Adrenal gland (tissue), 12 donors: ENCODE data around the gene FAM114A1. TPM values are rescaled to one million over a fixed set of nuclear protein-coding genes. Genes with fewer than 3 reads are reported as not detected.

Experiments
- DNase-seq, 7 donors: peaks; one replicate each; pipeline ENCODE4 v3.0.0-alpha.2; 2019 to 2020
- H3K27ac ChIP-seq, 5 donors: fragments of 200-600 bp; sonication (generic) in 4 of 5; 1 replicate in 3 of 5; 2 replicates in 2 of 5; pipeline versions ENCODE4 v1.5.1 to v1.8.0; 2016 to 2020; ENCODE audit warnings: mild to moderate bottlenecking in 1 of 5
- H3K27me3 ChIP-seq: fragments of 200-600 bp; 2 replicates; pipeline ENCODE4 v1.8.0; 2021
- H3K36me3 ChIP-seq, 2 donors: fragments of 200-600 bp; replicated peaks in 1 of 2; 1 replicate in 1 of 2; 2 replicates in 1 of 2; pipeline versions ENCODE4 v1.5.1 to v1.8.0; 2018 to 2022
- H3K4me1 ChIP-seq, 2 donors: fragments of 200-600 bp; replicated peaks in 1 of 2; 1 replicate in 1 of 2; 2 replicates in 1 of 2; pipeline versions ENCODE4 v1.5.1 to v1.8.0; 2018 to 2021
- H3K4me3 ChIP-seq, 4 donors: fragments of 200-600 bp; sonication (generic) in 3 of 4; one replicate each; pipeline ENCODE4 v1.5.1; 2016 to 2018
- H3K9me3 ChIP-seq, 3 donors: fragments of 200-600 bp; sonication (generic) in 1 of 3; replicated peaks in 1 of 3; 1 replicate in 2 of 3; 2 replicates in 1 of 3; pipeline versions ENCODE4 v1.5.1 to v1.8.0; 2016 to 2021
- CTCF ChIP-seq, 6 experiments: fragments of 450-650 bp in 4 of 6; fragments of 200-600 bp in 2 of 6; sonication (generic) in 1 of 6; IDR thresholded peaks; 1 replicate in 5 of 6; 2 replicates in 1 of 6; pipeline versions ENCODE4 v1.5.1 to v1.8.0; 2016 to 2021; ENCODE audit warnings: antibody characterized with exemption in 6 of 6, mild to moderate bottlenecking in 2 of 6, moderate library complexity in 1 of 6
- POLR2A ChIP-seq, 2 donors: fragments of 450-650 bp; IDR thresholded peaks; one replicate each; pipeline ENCODE4 v1.6.1; 2017; ENCODE audit warnings: antibody characterized with exemption in 2 of 2, mild to moderate bottlenecking in 2 of 2, moderate library complexity in 1 of 2
- WGBS, 4 donors: extraction: QIAGEN DNeasy Blood & Tissue Kit in 2 of 4; methylation state at CpG; one replicate each; pipeline versions ENCODE4 v1.1.5 to v1.1.7; 2013 to 2017; 5-methylcytosine and 5-hydroxymethylcytosine counted together
- intact Hi-C, 2 donors: fragments of 100-400 bp; cut with DNase I; formaldehyde crosslinking; loops; one replicate each; pipeline versions ENCODE4 v1.14.1 to v1.15.0; 2022 to 2023
- polyA plus RNA-seq, 3 donors: library from polyadenylated mRNA; stranded (reverse); fragments of 200-250 nt in 2 of 3; fragments of 350-450 nt in 1 of 3; fragmentation: Illumina TruSeq in 1 of 3; extraction: RNeasy Lipid Tissue Mini Kit (QIAGEN cat#74804) in 1 of 3; gene quantifications; one replicate each; pipeline ENCODE4 v1.2.3, GENCODE V29; 2013 to 2014
- total RNA-seq, 9 donors: library from RNA; depleted of rRNA in 4 of 9; stranded (reverse); fragments of >200 nt in 4 of 9; fragments of 120-200 nt in 1 of 9; fragmentation: NEBNext Ultra II Directional in 1 of 9; extraction: Animal tissue kit (Norgen Biotek cat#: 25700) in 1 of 9; gene quantifications; one replicate each; pipeline versions ENCODE4 v1.1.0 to v1.2.4, GENCODE V29; 2013 to 2023
- donor health status: healthy with polysubstance abuse.
- donor health status: Bipolar disorder and iron deficiency.
- donor health status: DM: yes; HTN: yes; CAD: no.
- donor health status: DM: no; HTN: no; CAD: no.
- donor health status: DM: no; HTN: no; CAD: no.
- donor health status: DM: yes; HTN: yes; CAD: no.

FAM114A1 gene
- total and polyA plus RNA-seq, 12 donors = 29.3 to 335 (median 174) TPM

GRCh38 chr4:38976308-38976707, 108.7 kb downstream of the FAM114A1 start:
- no peak for DNase-seq
- H3K9me3 ChIP-seq = no peaks in the 10 kb centered on the region
- peaks cover 0 to 2% of the 10 kb centered on the region in 2 donors for H3K4me1 ChIP-seq
- WGBS, 4 donors = 75 to 91% (median 87%) methylated on average over 7 of the region's 7 CpGs
- H3K36me3 ChIP-seq = no peaks in the 10 kb centered on the region
- H3K27me3 ChIP-seq = no peaks in the 10 kb centered on the region
- TF ChIP-seq CTCF (IDR thresholded peaks at IDR 0.05) = no peak
- no peak for TF ChIP-seq POLR2A (IDR thresholded peaks at IDR 0.05)
- no peak overlapping the region for H3K4me3 ChIP-seq
- intact Hi-C loops = no loop called here
- no peak overlapping the region for H3K27ac ChIP-seq

- H3K4me1 ChIP-seq = peaks cover 0 to 2% of the 10 kb centered on the region in 2 donors
- no peaks in the 10 kb centered on the region for H3K9me3 ChIP-seq
- 75 to 89% (median 85%) methylated on average over 3 to 4 of the region's 4 CpGs for WGBS, 4 donors
- no peaks in the 10 kb centered on the region for H3K27me3 ChIP-seq
- no peak for TF ChIP-seq CTCF (IDR thresholded peaks at IDR 0.05)
- TF ChIP-seq POLR2A (IDR thresholded peaks at IDR 0.05) = no peak
- H3K27ac ChIP-seq = no peak overlapping the region
- H3K4me3 ChIP-seq = no peak overlapping the region
- H3K36me3 ChIP-seq = no peaks in the 10 kb centered on the region
- intact Hi-C loops = no loop called here
- DNase-seq = no peak
Measured at GRCh38 chr4:38979081-38979480, 111.5 kb downstream of the FAM114A1 start.

- WGBS, 4 donors = 68 to 74% (median 72%) methylated on average over 3 of the region's 3 CpGs
- Histone ChIP-seq H3K4me1 (peaks cover 0 to 2% of the 10 kb centered on the region in 2 donors), H3K27ac (no peak overlapping the region), H3K4me3 (no peak overlapping the region), H3K9me3 (no peaks in the 10 kb centered on the region), H3K36me3 (no peaks in the 10 kb centered on the region), H3K27me3 (no peaks in the 10 kb centered on the region)
- DNase-seq = no peak
- intact Hi-C loops = no loop called here
- TF ChIP-seq CTCF (IDR thresholded peaks at IDR 0.05) = no peak
- TF ChIP-seq POLR2A (IDR thresholded peaks at IDR 0.05) = no peak
Measured at GRCh38 chr4:38979511-38980230, 112.1 kb downstream of the FAM114A1 start.

GRCh38 chr4:38980903-38981676, 113.5 kb downstream of the FAM114A1 start:
- Histone ChIP-seq H3K36me3 (no peaks in the 10 kb centered on the region), H3K9me3 (no peaks in the 10 kb centered on the region), H3K4me3 (no peak overlapping the region), H3K4me1 (peaks cover 0 to 2% of the 10 kb centered on the region in 2 donors), H3K27ac (no peak overlapping the region), H3K27me3 (no peaks in the 10 kb centered on the region)
- no peak for DNase-seq
- 71 to 74% (median 73%) methylated on average over 7 of the region's 7 CpGs for WGBS, 4 donors
- intact Hi-C loops = no loop called here
- TF ChIP-seq CTCF (IDR thresholded peaks at IDR 0.05) = no peak
- no peak for TF ChIP-seq POLR2A (IDR thresholded peaks at IDR 0.05)
